Activated T-helper 2 cell treated with anti-CD3 and anti-CD28 coated beads, Interferon-gamma antibody, Interleukin-2, Interleukin-4, amounts not matched to agents 10 μg/mL and 5 μg/mL and 100 μg/mL, durations not matched to agents 14 hours and 24 hours and 36 hours (primary cell): ENCODE measurements around the gene GTF2E1. TPM values are rescaled to one million over a fixed set of nuclear protein-coding genes. Genes with fewer than 3 reads are reported as not detected.
A peak's percentile ranks its signal among the peaks of the same experiment; 100 is the strongest.

Source experiments
- DNase-seq: peaks from one replicate; pipeline ENCODE4 v3.0.0; 2021; ENCODE audit warnings: low spot score
- H3K27ac Mint-ChIP-seq: one replicate; pipeline ENCODE4 v1.8.0; 2021; ENCODE audit warnings: mixed read lengths
- H3K27me3 Mint-ChIP-seq: one replicate; pipeline ENCODE4 v1.8.0; 2021; ENCODE audit warnings: low read depth, mixed read lengths
- H3K36me3 Mint-ChIP-seq: one replicate; pipeline ENCODE4 v1.8.0; 2021; ENCODE audit warnings: low read depth, mixed read lengths
- H3K4me1 Mint-ChIP-seq: one replicate; pipeline ENCODE4 v1.8.0; 2021; ENCODE audit warnings: low read depth, mixed read lengths
- H3K4me3 Mint-ChIP-seq: one replicate; pipeline ENCODE4 v1.8.0; 2021; ENCODE audit warnings: low read depth, mild to moderate bottlenecking, moderate library complexity, mixed read lengths
- H3K9me3 Mint-ChIP-seq: one replicate; pipeline ENCODE4 v1.8.0; 2021; ENCODE audit warnings: mixed read lengths
- intact Hi-C: fragments of 100-400 bp; cut with micrococcal nuclease; formaldehyde crosslinking; loops from one replicate; pipeline ENCODE4 v1.15.1; 2023
- total RNA-seq: library from RNA; stranded (reverse); gene quantifications from 2 replicates; pipeline ENCODE4 v1.2.3, GENCODE V29; 2022

The GTF2E1 gene
- total RNA-seq, 1 donor from 2014 or later = 23.3 TPM

GRCh38 chr3:120791010-120791409, 48.5 kb downstream of the GTF2E1 start:
- Mint-ChIP-seq H3K27ac (no peak overlapping the region), H3K4me3 (no peak overlapping the region), H3K36me3 (no peaks in the 10 kb centered on the region), H3K27me3 (no peaks in the 10 kb centered on the region), H3K9me3 (no peaks in the 10 kb centered on the region), H3K4me1 (no peaks in the 10 kb centered on the region)
- intact Hi-C loops = loop anchor here (10.0 kb wide), 1 partner anchor 196 kb away; the partner anchor contains the start of gene NDUFB4
- no peak for DNase-seq

DNA sequence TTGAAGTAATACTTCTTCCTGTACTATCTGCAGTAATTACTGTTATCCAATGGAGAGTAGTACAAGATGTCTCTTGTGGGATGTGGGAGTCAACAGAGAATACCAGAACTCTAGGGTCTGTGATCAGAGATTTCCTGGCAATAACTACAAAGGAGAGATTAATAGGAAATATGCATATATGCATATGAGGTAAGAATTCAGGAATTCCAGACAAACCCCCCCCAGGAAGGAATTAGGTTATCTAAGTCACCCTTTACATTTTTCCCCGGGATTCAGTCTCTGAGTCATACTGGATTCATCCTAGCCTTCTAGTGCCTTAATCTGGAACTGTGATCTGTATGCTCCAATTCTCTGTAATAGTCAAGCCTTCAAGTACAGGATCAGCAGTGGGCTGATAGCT, 49.4 kb downstream of the GTF2E1 start:
- intact Hi-C loops = loop anchor here (10.0 kb wide), 1 partner anchor 197 kb away; the partner anchor contains the start of gene NDUFB4
- Mint-ChIP-seq H3K4me1 (no peaks in the 10 kb centered on the region), H3K36me3 (no peaks in the 10 kb centered on the region), H3K27me3 (no peaks in the 10 kb centered on the region), H3K9me3 (no peaks in the 10 kb centered on the region), H3K27ac (no peak overlapping the region), H3K4me3 (no peak overlapping the region)
- DNase-seq = no peak

- Mint-ChIP-seq H3K36me3 (no peaks in the 10 kb centered on the region), H3K4me3 (no peak overlapping the region), H3K27me3 (no peaks in the 10 kb centered on the region), H3K9me3 (no peaks in the 10 kb centered on the region), H3K27ac (no peak overlapping the region), H3K4me1 (no peaks in the 10 kb centered on the region)
- intact Hi-C loops = loop anchor here (10.0 kb wide), 1 partner anchor 199 kb away; the partner anchor contains the start of gene NDUFB4
- DNase-seq = no peak
Measured at GRCh38 chr3:120793601-120794000, 51.1 kb downstream of the GTF2E1 start.

DNA sequence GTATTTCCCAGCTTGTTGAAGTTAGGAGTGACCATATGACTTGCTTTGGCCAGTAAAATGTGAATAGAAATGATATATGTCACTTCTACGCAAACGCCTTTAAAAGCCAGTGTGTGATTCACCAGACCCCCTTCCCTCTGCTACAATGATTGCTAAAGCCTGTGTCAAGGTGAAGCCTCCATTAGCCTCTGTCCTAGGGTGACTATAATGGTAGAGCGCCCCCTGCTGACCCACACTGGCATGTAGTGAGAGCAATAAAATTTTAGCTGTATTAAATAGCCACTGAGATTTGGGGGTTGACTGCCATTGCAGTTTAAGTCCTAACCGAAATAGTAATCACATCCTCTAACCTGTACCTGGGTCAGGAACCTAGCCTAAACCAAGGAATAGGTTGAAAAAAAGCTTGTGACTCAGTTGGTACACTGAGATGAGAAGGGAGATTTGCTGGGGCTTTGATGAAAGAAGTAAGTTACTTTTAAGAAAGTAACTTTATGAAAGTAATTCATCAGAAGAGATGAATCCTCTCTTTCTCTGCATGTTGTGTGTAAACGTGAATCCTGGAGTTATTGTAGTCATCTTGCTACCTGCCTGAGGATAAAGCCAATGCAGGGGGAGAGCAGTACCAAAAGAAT, 52.6 kb downstream of the GTF2E1 start:
- no peak overlapping the region for H3K4me3 Mint-ChIP-seq
- peak; percentile 70 for DNase-seq
- no peak overlapping the region for H3K27ac Mint-ChIP-seq
- no peaks in the 10 kb centered on the region for H3K36me3 Mint-ChIP-seq
- H3K27me3 Mint-ChIP-seq = no peaks in the 10 kb centered on the region
- intact Hi-C loops = loop anchor here (1.0 to 10.0 kb wide), 3 partner anchors 172 to 234 kb away; partner anchors contain the start of gene NDUFB4
- H3K9me3 Mint-ChIP-seq = no peaks in the 10 kb centered on the region
- no peaks in the 10 kb centered on the region for H3K4me1 Mint-ChIP-seq

DNA sequence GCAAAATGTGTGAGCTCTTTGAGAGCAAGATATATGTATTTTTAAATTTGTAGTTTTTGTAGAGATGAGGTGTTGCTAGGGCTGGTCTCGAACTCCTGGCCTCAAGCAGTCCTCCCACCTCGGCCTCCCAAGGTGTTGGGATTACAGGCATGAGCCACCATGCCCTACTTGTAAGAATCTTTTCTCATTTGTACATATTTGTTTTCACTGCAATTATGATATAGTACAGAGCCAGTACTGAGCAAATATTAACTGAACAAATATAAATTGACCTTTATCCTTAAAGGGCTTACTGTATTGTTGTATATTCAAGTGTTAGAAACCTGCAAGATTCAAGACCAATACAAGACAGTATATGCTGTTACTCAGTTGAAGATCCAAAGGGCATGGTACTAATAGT, 53.4 kb downstream of the GTF2E1 start:
- intact Hi-C loops = loop anchor here (1.0 to 10.0 kb wide), 3 partner anchors 173 to 235 kb away; partner anchors contain the start of gene NDUFB4
- H3K4me3 Mint-ChIP-seq = no peak overlapping the region
- no peaks in the 10 kb centered on the region for H3K9me3 Mint-ChIP-seq
- no peak for DNase-seq
- no peaks in the 10 kb centered on the region for H3K27me3 Mint-ChIP-seq
- no peak overlapping the region for H3K27ac Mint-ChIP-seq
- no peaks in the 10 kb centered on the region for H3K36me3 Mint-ChIP-seq
- no peaks in the 10 kb centered on the region for H3K4me1 Mint-ChIP-seq

DNA sequence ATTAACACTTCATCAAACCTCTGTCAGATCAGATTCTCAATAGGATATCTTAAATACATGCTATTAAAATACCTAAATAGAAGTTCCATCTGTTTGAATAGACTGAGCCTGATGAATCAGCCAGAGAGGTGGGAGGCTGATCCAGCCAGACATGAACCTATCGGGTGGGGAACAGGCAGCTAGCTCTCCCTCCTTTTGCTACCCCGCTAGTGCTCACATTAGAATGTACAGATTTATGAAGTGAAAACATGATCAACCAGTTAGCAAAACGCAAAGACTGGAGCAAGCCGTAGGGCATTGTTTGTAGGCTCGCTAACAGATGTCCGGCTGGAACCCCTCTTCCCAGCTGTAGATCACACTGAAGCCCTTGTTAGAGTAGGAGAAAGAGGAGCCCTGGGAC, 54.4 kb downstream of the GTF2E1 start:
- intact Hi-C loops = loop anchor here (10.0 kb wide), 1 partner anchor 202 kb away; the partner anchor contains the start of gene NDUFB4
- no peak overlapping the region for H3K4me3 Mint-ChIP-seq
- no peaks in the 10 kb centered on the region for H3K4me1 Mint-ChIP-seq
- H3K27ac Mint-ChIP-seq = no peak overlapping the region
- no peak for DNase-seq
- no peaks in the 10 kb centered on the region for H3K27me3 Mint-ChIP-seq
- H3K9me3 Mint-ChIP-seq = no peaks in the 10 kb centered on the region
- no peaks in the 10 kb centered on the region for H3K36me3 Mint-ChIP-seq

DNA sequence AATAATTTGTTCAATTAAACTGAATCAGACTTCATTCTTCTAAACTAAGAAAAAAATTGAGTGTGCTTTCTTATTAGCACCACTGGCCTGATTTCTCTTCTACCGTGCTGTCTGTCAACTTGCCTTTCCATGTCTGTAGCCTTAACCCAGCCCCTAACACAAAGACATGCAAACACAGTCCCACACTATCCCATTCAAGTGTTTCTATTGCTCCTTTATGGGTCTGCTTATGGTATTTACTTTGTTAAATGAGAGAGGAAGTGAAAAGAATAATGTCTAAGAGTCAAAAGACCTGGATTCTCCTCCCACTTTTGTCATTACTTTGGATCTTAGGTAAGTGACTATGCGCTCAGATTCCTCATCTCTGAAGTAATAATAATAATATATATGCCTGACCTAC, 55.3 kb downstream of the GTF2E1 start:
- intact Hi-C loops = loop anchor here (10.0 kb wide), 1 partner anchor 203 kb away; the partner anchor contains the start of gene NDUFB4
- H3K4me1 Mint-ChIP-seq = no peaks in the 10 kb centered on the region
- H3K27me3 Mint-ChIP-seq = no peaks in the 10 kb centered on the region

DNA sequence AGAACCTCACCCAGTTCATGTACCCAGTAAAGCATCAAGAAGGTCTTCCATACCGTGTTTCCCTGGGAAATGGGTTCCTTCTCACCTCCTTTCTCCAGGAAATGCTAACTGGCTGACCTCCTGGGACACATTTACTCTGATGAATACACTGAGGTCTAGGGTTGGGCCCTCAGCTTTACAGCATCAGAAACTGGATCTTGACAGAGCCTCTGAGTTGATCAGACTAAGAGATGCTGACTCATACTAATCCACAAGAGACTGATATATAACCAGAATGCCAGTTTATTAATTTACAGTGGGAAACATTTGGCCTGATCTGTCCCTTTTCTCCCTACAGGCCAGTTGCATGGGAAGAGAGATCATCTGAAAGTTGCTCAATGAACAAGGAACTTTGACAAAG, 55.8 kb downstream of the GTF2E1 start:
- Mint-ChIP-seq H3K36me3 (no peaks in the 10 kb centered on the region), H3K27ac (no peak overlapping the region), H3K4me1 (no peaks in the 10 kb centered on the region), H3K4me3 (no peak overlapping the region), H3K9me3 (no peaks in the 10 kb centered on the region), H3K27me3 (no peaks in the 10 kb centered on the region)
- intact Hi-C loops = loop anchor here (10.0 kb wide), 1 partner anchor 204 kb away; the partner anchor contains the start of gene NDUFB4
- no peak for DNase-seq

More for the DNA sequence above, 55.3 kb downstream of the GTF2E1 start:
- no peaks in the 10 kb centered on the region for H3K36me3 Mint-ChIP-seq
- no peak for DNase-seq
- no peaks in the 10 kb centered on the region for H3K9me3 Mint-ChIP-seq
- H3K4me3 Mint-ChIP-seq = no peak overlapping the region
- H3K27ac Mint-ChIP-seq = no peak overlapping the region

- DNase-seq = no peak
- Mint-ChIP-seq H3K27me3 (no peaks in the 10 kb centered on the region), H3K27ac (no peak overlapping the region), H3K4me3 (no peak overlapping the region), H3K36me3 (no peaks in the 10 kb centered on the region), H3K9me3 (no peaks in the 10 kb centered on the region), H3K4me1 (no peaks in the 10 kb centered on the region)
- intact Hi-C loops = no loop called here
Measured at GRCh38 chr3:120800625-120801024, 58.1 kb downstream of the GTF2E1 start.

GRCh38 chr3:120801484-120801883, 58.9 kb downstream of the GTF2E1 start:
- H3K27ac Mint-ChIP-seq = no peak overlapping the region
- H3K36me3 Mint-ChIP-seq = no peaks in the 10 kb centered on the region
- no peaks in the 10 kb centered on the region for H3K27me3 Mint-ChIP-seq
- intact Hi-C loops = no loop called here
- H3K9me3 Mint-ChIP-seq = no peaks in the 10 kb centered on the region
- no peaks in the 10 kb centered on the region for H3K4me1 Mint-ChIP-seq
- no peak for DNase-seq
- H3K4me3 Mint-ChIP-seq = no peak overlapping the region

GRCh38 chr3:120802916-120803315, 60.4 kb downstream of the GTF2E1 start:
- Mint-ChIP-seq H3K27ac (no peak overlapping the region), H3K4me3 (no peak overlapping the region), H3K36me3 (no peaks in the 10 kb centered on the region), H3K9me3 (no peaks in the 10 kb centered on the region), H3K27me3 (peaks cover 2% of the 10 kb centered on the region), H3K4me1 (no peaks in the 10 kb centered on the region)
- no peak for DNase-seq
- intact Hi-C loops = no loop called here

DNA sequence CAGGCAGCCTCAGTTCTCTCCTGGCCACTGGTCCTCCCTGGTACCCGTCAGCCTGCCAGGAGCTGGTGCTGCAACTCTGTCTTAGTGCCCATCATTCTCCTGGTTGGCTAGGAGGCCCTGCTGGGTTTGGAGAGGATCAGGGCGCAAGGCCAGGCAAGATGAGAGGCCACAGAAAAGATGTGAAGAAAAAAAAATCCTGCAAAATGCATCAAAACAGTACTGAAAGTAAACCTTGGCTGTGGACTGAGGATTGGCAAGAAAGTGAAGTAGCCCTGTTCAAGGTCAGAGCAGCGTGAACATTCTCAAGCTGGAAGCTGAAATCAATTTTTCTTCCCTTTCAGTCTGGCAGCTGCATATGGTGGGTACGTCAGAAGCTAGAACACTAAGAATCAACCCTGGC, 74.2 kb downstream of the GTF2E1 start:
- intact Hi-C loops = no loop called here

GRCh38 chr3:120820748-120821147, 78.2 kb downstream of the GTF2E1 start:
- Mint-ChIP-seq H3K4me3 (no peak overlapping the region), H3K27me3 (peaks cover 11% of the 10 kb centered on the region), H3K27ac (no peak overlapping the region), H3K4me1 (no peaks in the 10 kb centered on the region), H3K9me3 (no peaks in the 10 kb centered on the region), H3K36me3 (no peaks in the 10 kb centered on the region)
- DNase-seq = no peak
- intact Hi-C loops = no loop called here

More for the DNA sequence above, 74.2 kb downstream of the GTF2E1 start:
- no peak for DNase-seq
- Mint-ChIP-seq H3K9me3 (no peaks in the 10 kb centered on the region), H3K27ac (no peak overlapping the region), H3K36me3 (no peaks in the 10 kb centered on the region), H3K27me3 (peaks cover 14% of the 10 kb centered on the region), H3K4me1 (no peaks in the 10 kb centered on the region), H3K4me3 (no peak overlapping the region)
